IPS-18c (cell line): ENCODE measurements around the gene ASCC1.
"Not testable (repeated sequence)": the region's sequence is repeated elsewhere in the genome, so short reads cannot be mapped to it uniquely, and the experiment has no call there.

ENCODE experiments used
- H3K4me3 ChIP-seq: 2 replicates; pipeline ENCODE4 v1.7.0; 2013; ENCODE audit warnings: low read depth, mild to moderate bottlenecking, low read length, moderate library complexity; ENCODE audit not compliant: insufficient read depth
- H3K9me3 ChIP-seq: one replicate; pipeline ENCODE4 v1.6.1; 2013; ENCODE audit warnings: mild to moderate bottlenecking, low read length, moderate library complexity; ENCODE audit not compliant: control insufficient read depth, insufficient read depth

Gene ASCC1

GRCh38 chr10:72251635-72252034 is 35.6 kb upstream of the ASCC1 start:
- Histone ChIP-seq H3K4me3 (no peak overlapping the region), H3K9me3 (no peaks in the 10 kb centered on the region)

GRCh38 chr10:72250666-72251065 is 34.6 kb upstream of the ASCC1 start:
- Histone ChIP-seq H3K9me3 (no peaks in the 10 kb centered on the region), H3K4me3 (no peak overlapping the region)

GRCh38 chr10:72249176-72249862 is 33.2 kb upstream of the ASCC1 start:
- H3K4me3 ChIP-seq, H3K9me3 ChIP-seq: not testable (repeated sequence)

- Histone ChIP-seq H3K9me3 (no peaks in the 10 kb centered on the region), H3K4me3 (no peak overlapping the region; the same call in 1 of the 2 replicates)
Observed at GRCh38 chr10:72248468-72249151, 32.5 kb upstream of the ASCC1 start.

- Histone ChIP-seq H3K9me3 (peaks cover under 1% of the 10 kb centered on the region), H3K4me3 (no peak overlapping the region)
Observed at GRCh38 chr10:72245949-72246525, 30.0 kb upstream of the ASCC1 start.

GRCh38 chr10:72244573-72245038 is 28.5 kb upstream of the ASCC1 start:
- Histone ChIP-seq H3K4me3 (no peak overlapping the region), H3K9me3 (peaks cover 2% of the 10 kb centered on the region)

- H3K9me3 ChIP-seq, result peaks cover 2% of the 10 kb centered on the region
- H3K4me3 ChIP-seq, result no peak overlapping the region
Observed at GRCh38 chr10:72243822-72244437, 27.9 kb upstream of the ASCC1 start.

- peaks cover 2% of the 10 kb centered on the region for H3K9me3 ChIP-seq
Observed at GRCh38 chr10:72242675-72243074, 26.6 kb upstream of the ASCC1 start.

GRCh38 chr10:72241691-72242252 is 25.7 kb upstream of the ASCC1 start:
- Histone ChIP-seq H3K9me3 (peaks cover 2% of the 10 kb centered on the region), H3K4me3 (no peak overlapping the region)

More at GRCh38 chr10:72242675-72243074, 26.6 kb upstream of the ASCC1 start:
- no peak overlapping the region for H3K4me3 ChIP-seq

- H3K9me3 ChIP-seq, result peaks cover 2% of the 10 kb centered on the region
- H3K4me3 ChIP-seq, result no peak overlapping the region
Observed at GRCh38 chr10:72240371-72240770, 24.3 kb upstream of the ASCC1 start.

GRCh38 chr10:72239409-72239808 is 23.3 kb upstream of the ASCC1 start:
- Histone ChIP-seq H3K4me3 (no peak overlapping the region), H3K9me3 (peaks cover 2% of the 10 kb centered on the region)

- Histone ChIP-seq H3K9me3 (peaks cover 2% of the 10 kb centered on the region), H3K4me3 (no peak overlapping the region)
Observed at GRCh38 chr10:72238392-72239175, 22.5 kb upstream of the ASCC1 start.

- H3K4me3 ChIP-seq, result no peak overlapping the region
- no peaks in the 10 kb centered on the region for H3K9me3 ChIP-seq
Observed at GRCh38 chr10:72235544-72236279, 19.6 kb upstream of the ASCC1 start.

GRCh38 chr10:72234560-72235095 is 18.6 kb upstream of the ASCC1 start:
- Histone ChIP-seq H3K9me3 (no peaks in the 10 kb centered on the region), H3K4me3 (no peak overlapping the region)

GRCh38 chr10:72233621-72234020 is 17.5 kb upstream of the ASCC1 start:
- Histone ChIP-seq H3K4me3 (no peak overlapping the region), H3K9me3 (no peaks in the 10 kb centered on the region)
